ENCODE data around the gene MOB3A.
"Not testable (repeated sequence)": the region's sequence is repeated elsewhere in the genome, so short reads cannot be mapped to it uniquely, and the experiment has no call there.

Gene MOB3A

GRCh38 chr19:2096034-2096479 lies at the start of gene MOB3A:
Gene MOB3A, minus strand, starts transcription at chr19:2096326. Its CDS starts 17,766 bp downstream, at chr19:2078560.
- DNase-seq: no peak

- DNase-seq: no peak
Measured at GRCh38 chr19:2145831-2146241, 49.7 kb upstream of the MOB3A start.

- DNase-seq: no peak
Measured at GRCh38 chr19:2144190-2144589, 48.1 kb upstream of the MOB3A start.

- no peak for DNase-seq
Measured at GRCh38 chr19:2142173-2142829, 46.2 kb upstream of the MOB3A start.

- no peak for DNase-seq
Measured at GRCh38 chr19:2140138-2140569, 44.0 kb upstream of the MOB3A start.

- no peak for DNase-seq
Measured at GRCh38 chr19:2139385-2140137, 43.4 kb upstream of the MOB3A start.

GRCh38 chr19:2138061-2138728 lies 42.1 kb upstream of the MOB3A start:
- DNase-seq: no peak

GRCh38 chr19:2136796-2137195 lies 40.7 kb upstream of the MOB3A start:
- DNase-seq: no peak

GRCh38 chr19:2135474-2136402 lies 39.6 kb upstream of the MOB3A start:
- DNase-seq: no peak

- DNase-seq: no peak
Measured at GRCh38 chr19:2132731-2133490, 36.8 kb upstream of the MOB3A start.

- no peak for DNase-seq
Measured at GRCh38 chr19:2132191-2132590, 36.1 kb upstream of the MOB3A start.

GRCh38 chr19:2131012-2131975 lies 35.2 kb upstream of the MOB3A start:
- not testable (repeated sequence) for DNase-seq

- DNase-seq: no peak
Measured at GRCh38 chr19:2129892-2130770, 34.0 kb upstream of the MOB3A start.

GRCh38 chr19:2129486-2129885 lies 33.4 kb upstream of the MOB3A start:
- no peak for DNase-seq

- no peak for DNase-seq
Measured at GRCh38 chr19:2129022-2129421, 32.9 kb upstream of the MOB3A start.

GRCh38 chr19:2128252-2128651 lies 32.1 kb upstream of the MOB3A start:
- not testable (repeated sequence) for DNase-seq

GRCh38 chr19:2127758-2128157 lies 31.6 kb upstream of the MOB3A start:
- DNase-seq: no peak

GRCh38 chr19:2126879-2127518 lies 30.9 kb upstream of the MOB3A start:
- DNase-seq: no peak

Data from islet precursor cell (in vitro differentiated cells).